ENCODE results near the gene DENND1A.

DNA sequence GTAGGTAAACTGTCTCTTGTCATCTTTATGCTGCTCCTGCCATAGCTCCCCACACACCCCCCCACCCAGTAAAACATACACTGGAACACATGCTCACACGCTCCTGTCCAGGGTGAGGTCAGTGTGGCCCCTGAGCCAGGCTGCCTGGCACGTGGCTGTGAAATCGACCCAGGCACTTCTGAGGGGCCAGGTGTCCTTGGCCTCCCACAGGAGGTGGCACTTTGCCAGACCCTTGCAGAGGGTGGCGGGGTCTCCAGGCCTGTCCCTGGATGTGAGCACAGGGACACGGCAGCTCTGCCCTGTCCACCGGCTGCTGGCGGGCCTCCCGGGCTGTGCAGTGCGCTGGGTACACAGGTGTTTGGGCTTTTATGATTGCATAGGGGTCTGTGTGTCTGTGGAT lies 583.9 kb downstream of the DENND1A start:
- TF ChIP-seq POLR2A (IDR thresholded peaks at IDR 0.05; ENCODE audit: low read length) (no peak), GATA1 (IDR thresholded peaks at IDR 0.05; ENCODE audit: low read depth, low read length) (no peak)
